ENCODE data around the gene TYW1B.
"Not testable (repeated sequence)": the region's sequence is repeated elsewhere in the genome, so short reads cannot be mapped to it uniquely, and the experiment has no call there.

DNA sequence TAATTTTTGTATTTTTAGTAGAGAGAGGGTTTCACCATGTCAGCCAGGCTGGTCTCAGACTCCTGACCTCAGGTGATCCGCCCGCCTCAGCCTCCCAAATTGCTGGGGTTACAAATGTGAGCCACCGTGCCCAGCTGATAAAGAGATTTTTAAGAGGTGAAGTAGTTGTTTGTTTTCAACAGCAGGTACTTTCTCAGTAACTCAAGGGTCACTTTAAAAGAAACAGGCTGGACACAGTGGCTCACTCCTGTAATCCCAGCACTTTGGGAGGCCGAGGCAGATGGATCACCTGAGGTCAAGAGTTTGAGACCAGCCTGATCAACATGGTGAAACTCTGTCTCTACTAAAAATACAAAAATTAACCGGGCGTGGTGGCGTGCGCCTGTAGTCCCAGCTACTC, 24.2 kb downstream of the TYW1B start:
- not testable (repeated sequence) for TF ChIP-seq CTCF (IDR thresholded peaks at IDR 0.05); ZFX (IDR thresholded peaks at IDR 0.05; ENCODE audit: borderline replicate concordance)

Measured in 22Rv1 (cell line).